VCaP (cell line): Measurements from ENCODE around the gene PAQR8.

ENCODE experiments used
- H3K27ac ChIP-seq: fragments of 450-650 bp; 2 replicates; pipeline ENCODE4 v1.5.1; 2017
- CTCF ChIP-seq: fragments of 450-650 bp; conservative IDR thresholded peaks from 2 replicates; pipeline ENCODE4 v1.5.1; 2017; ENCODE audit warnings: mild to moderate bottlenecking, moderate library complexity

The PAQR8 gene

DNA sequence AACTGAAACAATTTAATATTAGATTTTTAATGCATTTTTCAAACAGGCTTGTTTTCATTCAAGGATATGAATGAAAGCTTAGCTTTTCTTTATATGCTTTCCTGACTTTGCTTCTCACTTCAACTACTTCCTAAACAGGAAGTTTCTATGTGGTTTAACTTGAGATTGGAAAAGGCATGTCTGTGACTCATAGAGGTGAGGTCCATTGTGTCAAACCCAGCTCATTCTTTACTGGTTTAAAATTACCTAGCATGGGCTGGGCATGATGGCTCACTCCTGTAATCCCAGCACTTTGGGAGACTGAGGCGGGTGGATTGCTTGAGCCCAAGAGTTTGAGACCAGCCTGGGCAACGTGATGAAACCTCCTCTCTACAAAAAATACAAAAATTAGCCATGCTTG, 92.6 kb downstream of the PAQR8 start:
- no peak for TF ChIP-seq CTCF
- no peak overlapping the region for H3K27ac ChIP-seq

GRCh38 chr6:52457096-52457495, 95.1 kb downstream of the PAQR8 start:
- H3K27ac ChIP-seq: no peak overlapping the region
- no peak for TF ChIP-seq CTCF
